ENCODE results near the gene TAF5L. TPM values are rescaled to one million over a fixed set of nuclear protein-coding genes. Genes with fewer than 3 reads are reported as not detected.
A peak's percentile ranks its signal among the peaks of the same experiment; 100 is the strongest.
"Not testable (repeated sequence)": the region's sequence is repeated elsewhere in the genome, so short reads cannot be mapped to it uniquely, and the experiment has no call there.

TAF5L gene
- total RNA-seq, 2 donors from 2014 or later = 10.8 to 14.7 TPM

DNA sequence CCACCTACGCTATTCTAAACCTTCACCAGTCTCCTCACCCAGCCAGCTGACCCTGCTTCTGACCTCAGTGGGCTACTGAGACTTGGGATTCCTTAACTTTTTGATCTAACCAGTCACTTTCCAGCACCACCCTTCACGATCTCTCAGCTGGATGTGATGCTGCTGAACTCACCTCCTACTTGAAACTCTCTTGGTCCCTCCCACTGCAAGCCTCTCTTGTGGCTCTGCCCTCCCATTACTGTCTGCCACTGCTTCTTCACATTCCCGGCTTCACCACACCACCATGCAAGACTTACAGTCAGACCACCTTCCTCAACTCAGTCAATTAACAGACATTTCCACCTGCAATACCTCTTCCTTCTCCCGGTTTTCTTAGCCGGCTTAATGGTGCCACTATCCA lies 6.3 kb downstream of the TAF5L start:
- intact Hi-C loops (cut with DNase I) = loop anchor here in 1 of 2 donors (5.0 kb wide), 1 partner anchor 62 kb away; the partner anchor contains the start of gene ABCB10
- ATAC-seq = no peak

DNA sequence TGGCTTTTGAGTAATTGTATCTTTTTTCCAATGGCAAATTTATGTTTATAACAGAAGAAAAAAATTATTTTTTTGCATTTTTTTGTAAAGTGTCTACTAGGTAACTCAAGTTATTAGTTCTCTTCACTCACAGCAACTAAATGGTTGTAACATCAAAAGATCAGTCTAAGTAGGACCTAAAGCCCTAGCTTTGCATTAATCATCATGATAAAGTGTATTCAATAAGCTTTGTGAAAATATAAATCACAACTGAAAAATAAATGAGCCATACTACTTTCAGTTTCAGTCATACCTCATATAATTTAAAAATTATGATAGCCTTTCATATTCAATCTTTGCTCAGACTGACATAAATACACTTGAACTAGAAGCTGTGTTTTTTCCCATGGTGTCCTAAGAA lies 6.9 kb downstream of the TAF5L start:
- no peak for ATAC-seq
- intact Hi-C loops (cut with DNase I) = no loop called here
- DNase-seq = no peak

More for the DNA sequence above, 6.3 kb downstream of the TAF5L start:
- DNase-seq = no peak

DNA sequence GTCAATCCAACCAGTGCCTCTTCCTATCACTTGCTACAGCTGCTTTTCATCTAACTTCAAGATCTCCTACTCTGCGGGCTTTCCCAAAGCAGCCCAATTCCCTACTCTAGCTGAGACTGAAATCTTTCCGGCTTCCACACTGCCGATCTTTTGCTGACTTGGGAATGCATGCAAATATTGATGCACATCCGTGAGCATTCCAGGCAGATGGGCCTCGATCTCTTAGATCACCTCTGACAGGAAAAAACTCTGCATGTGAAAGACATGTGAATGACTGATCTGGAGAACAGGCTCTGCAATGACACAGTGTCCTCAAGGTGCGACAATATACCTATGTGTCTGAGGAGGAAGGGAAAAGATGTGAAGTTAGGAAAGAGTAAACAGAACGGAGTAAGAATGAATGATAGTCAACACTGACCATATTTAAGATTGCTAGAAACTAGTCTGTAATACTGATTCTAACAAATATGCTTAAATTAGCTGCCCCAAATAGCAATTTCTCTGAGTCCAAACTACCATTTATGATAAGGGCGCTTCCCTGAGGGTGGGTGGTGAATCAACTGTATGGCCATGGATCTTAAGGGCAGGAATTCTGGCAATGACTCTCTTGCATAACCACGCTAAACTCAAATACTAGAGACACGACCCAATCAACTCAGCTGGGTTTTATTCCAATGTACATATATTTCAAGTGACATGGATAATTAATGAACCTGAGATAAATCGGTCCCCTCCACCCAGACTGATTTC lies 8.4 kb downstream of the TAF5L start:
- no peak for DNase-seq
- intact Hi-C loops (cut with DNase I) = no loop called here
- no peak for ATAC-seq

DNA sequence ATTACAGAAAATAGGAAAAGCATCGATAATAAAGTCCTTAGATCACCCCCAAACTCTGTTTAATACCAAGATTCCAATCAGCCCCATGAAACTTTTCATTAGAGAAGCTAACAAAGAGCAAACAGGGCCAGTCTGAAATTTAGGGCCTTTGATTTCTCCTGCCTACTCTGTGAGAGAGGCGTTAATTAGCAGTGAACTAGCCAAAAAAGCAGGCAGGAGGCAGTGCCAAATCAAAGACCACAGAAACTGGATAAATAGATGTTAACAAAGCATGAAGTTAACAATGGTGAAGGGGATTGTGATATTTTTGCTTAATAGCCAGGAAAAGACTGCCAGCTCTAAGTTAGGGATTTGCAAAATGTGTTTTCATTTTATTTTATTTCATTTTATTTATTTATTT lies 11.2 kb downstream of the TAF5L start:
- intact Hi-C loops (cut with DNase I) = no loop called here
- DNase-seq = no peak
- ATAC-seq = no peak

DNA sequence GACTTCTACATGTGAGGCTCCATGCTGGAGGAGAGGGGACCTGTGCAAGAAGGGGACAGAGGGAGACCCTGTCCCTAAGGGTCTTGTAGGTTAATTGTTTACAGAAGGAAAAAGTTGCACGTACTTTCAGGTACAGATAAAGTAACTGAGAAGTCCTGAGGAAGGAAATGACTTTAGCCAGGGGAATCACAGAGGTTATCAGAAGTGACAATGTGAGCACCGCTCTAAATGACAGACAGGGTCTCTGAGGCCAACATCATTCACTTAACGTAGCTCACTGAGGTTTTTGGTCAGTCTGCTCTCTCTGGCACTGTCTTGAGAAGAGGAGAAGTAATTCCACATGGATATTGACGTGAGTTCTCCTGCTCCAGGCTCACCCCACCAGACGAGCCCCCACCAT lies 12.0 kb downstream of the TAF5L start:
- ATAC-seq (no peak), DNase-seq (no peak)
- intact Hi-C loops (cut with DNase I) = no loop called here

- intact Hi-C loops (cut with DNase I) = no loop called here
- no peak for ATAC-seq
Observed at GRCh38 chr1:229608590-229608989, 17.3 kb downstream of the TAF5L start.

DNA sequence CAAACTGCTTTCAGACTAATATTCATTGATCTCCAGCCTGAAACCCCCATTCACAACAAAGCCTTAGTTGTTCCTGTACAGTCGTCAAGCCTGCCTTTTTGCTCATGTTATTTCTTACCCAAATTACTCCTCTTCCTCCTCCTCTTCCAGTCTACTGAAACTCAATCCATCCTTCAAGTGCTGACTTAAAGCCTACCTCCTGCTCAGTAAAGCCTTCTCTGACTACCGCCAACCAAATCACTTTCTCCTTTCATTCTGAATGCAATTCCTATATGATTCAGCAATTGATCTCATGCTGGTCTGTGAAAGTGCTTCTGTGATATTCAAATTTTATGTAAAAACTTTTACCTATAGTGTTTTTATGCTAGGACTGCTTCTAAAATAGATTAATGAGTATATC lies 18.6 kb downstream of the TAF5L start:
- intact Hi-C loops (cut with DNase I) = no loop called here
- no peak for ATAC-seq

More at GRCh38 chr1:229608590-229608989, 17.3 kb downstream of the TAF5L start:
- no peak for DNase-seq

DNA sequence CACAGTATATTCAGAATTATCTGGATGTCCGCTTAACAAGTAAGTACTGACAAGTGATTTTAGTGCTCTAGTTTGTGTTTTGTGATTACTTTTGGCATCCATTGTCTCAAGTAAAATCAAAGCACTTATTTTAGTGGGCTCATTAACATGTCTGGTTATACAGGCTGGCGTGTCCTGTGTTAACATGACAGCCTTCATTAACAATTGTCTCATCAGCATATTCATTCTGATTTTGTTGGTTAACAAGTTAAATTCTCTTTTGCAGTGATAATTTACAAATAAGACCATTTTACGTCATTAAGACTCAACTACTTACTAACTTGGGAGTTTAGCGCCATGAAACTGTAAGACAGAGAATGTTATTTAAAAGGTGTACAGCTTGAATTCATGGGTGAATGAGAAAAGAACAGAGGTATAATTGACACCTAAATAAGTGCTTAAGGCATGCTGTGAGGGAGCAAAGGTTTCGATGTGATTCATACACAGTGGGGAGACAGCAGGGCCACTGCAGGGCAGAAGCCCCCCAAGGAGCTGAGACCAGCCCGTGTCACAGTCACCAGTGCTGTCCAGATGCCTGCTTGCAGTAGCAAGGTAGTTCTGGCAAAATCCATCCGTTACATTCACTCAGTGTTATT lies 22.4 kb downstream of the TAF5L start:
- ATAC-seq (no peak), DNase-seq (no peak)
- intact Hi-C loops (cut with DNase I) = no loop called here

More for the DNA sequence above, 18.6 kb downstream of the TAF5L start:
- no peak for DNase-seq

DNA sequence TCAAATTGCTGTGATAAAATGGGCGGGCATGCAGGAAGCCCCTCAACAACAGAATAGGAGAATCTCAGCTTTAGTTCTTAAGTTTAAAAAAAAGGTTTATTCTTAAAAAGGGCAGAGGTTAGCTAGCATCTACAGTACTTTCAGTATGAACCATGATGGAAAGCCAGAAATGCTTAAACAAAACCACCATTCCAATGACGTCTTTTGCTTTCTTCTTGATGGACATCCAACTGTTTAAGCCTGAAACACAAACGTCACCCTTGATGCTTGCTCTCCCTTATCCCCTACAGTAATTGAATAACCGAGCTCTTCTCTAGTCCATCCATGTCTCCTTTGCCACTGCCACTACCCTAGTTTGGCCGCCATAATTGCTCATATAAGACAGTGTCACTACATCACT lies 25.7 kb downstream of the TAF5L start:
- no peak for DNase-seq
- intact Hi-C loops (cut with DNase I) = no loop called here

DNA sequence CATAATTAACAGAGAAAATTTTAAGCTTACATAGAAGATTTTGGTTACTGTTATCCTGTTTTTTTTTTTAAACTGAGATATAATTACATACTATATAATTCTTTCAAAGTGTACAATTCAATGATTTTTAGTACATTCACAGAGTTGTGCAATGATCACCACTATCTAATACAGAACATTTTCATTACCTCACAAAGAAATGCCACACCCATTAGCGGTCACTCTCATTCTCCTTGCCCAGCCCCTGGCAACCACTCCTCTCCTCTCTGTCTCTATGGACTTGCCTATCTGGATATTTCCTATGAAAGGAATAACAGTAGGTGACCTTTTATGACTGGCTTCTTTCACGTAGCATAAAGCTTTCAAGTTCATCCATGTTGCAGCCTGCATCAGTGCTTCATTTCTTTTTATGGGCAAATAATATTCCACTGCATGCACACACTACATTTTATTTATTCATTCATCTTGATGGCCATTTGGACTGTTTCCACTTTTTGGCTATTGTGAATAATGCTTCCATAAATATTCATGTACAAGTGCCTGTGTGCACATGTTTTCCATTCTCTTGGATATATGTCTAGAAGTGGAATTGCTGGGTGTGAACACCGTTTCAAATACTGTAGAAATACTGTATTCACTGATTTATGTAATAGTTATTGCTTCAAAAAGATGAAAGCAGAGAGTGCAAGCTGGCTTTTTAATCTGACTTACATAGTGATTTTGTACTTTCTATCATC lies 26.5 kb downstream of the TAF5L start:
- no peak for DNase-seq
- ATAC-seq = no peak
- intact Hi-C loops (cut with DNase I) = no loop called here

More for the DNA sequence above, 25.7 kb downstream of the TAF5L start:
- no peak for ATAC-seq

DNA sequence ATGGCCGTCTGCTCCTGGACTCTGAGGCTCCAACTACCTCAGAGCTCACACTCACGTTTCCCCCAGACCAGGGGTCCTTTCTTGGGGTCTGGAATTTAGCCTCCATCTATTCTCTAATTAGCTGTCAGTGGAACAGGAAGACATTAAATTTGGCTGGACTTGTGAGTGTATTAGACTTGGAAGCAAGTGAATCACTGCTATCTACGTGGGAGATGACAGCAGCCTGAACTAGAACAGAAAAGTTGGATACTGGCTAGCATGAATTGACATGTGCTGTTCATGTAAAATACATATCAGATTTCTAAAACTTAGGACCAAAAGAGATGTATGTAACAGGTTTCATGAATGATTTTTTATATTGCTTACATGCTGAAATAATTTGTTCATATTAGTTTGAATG lies 28.0 kb downstream of the TAF5L start:
- DNase-seq (no peak), ATAC-seq (peak; percentile 10 to 63)
- intact Hi-C loops (cut with DNase I) = no loop called here

GRCh38 chr1:229596925-229597699 lies 28.8 kb downstream of the TAF5L start:
- intact Hi-C loops (cut with DNase I) = no loop called here
- ATAC-seq = peak; percentile 94 to 96
- peak; percentile 62 for DNase-seq

GRCh38 chr1:229595876-229596275 lies 30.0 kb downstream of the TAF5L start:
- intact Hi-C loops (cut with DNase I); ATAC-seq; DNase-seq: not testable (repeated sequence)

DNA sequence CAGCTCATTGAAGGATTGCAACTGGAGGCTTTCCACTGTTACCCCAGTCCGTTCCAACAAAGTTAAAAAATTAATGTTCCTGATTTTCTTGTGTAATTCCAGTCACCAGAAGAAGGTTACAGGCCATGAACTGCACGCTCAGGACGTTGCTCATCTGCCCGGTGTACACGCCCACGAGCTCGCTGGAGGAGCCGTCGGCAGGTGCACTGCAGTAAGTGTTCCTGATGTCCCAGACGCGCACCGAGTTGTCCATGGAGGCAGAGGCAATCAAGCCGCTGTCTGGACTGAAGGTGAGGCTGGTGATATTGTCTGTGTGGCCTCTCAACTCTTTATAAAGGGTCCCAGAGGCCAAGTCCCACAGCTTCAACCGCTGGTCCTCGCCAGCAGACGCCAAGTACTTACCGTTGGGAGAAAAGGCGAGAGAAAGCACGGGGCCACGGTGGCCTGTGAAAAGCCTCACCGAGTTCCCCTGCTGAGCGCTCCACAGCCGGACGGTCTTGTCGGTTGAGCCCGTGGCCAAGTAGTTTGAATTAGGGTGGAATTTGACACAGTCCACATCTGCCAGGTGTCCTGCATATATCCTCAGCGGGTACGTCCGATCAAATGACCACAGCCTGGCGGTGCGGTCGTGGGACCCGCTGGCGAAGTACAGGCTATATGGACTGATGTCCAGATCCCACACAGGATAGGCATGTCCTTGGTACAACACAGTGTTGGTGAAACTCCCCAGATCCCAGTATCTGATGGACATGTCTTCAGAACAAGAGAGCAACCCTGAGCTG lies 31.5 kb downstream of the TAF5L start:
- intact Hi-C loops (cut with DNase I) = no loop called here
- ATAC-seq = no peak
- no peak for DNase-seq

DNA sequence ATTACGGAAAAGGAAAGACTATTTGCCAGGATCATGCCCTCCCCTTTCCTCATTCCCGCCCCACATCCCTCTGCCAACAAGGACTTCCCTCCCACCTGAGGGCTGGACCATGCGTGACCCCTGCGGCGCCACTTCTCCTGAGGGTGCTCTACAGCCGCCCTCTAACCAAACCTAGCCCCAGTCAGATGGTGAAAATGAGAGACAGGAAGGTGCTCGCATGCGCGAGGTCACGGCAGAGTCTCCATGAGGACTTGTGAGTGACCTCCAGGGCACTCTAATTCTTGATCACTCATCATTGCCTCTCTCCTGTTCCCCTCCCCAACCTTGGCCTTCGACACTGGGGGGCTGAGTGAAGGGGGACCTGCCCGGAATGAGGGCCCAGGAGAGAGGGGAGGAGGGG lies 32.1 kb downstream of the TAF5L start:
- intact Hi-C loops (cut with DNase I) = no loop called here
- DNase-seq = no peak
- no peak for ATAC-seq

DNA sequence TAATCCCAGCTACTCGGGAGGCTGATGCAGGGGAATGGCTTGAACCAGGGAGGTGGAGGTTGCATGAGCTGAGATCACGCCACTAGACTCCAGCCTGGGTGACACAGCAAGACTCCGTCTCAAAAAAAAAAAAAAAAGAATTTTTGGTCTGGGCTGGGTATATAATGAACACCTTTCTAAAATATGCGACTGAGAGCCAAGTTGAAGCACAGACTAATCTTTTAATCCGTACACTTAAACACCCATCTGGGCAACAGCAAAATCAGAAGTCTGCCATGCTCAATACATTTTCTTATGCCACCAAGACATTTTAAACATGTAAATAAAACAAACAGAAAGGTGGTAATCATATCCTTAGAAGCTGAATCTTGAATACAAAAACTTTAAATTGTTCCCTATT lies 35.8 kb downstream of the TAF5L start:
- intact Hi-C loops (cut with DNase I) = no loop called here
- no peak for ATAC-seq

GRCh38 chr1:229585338-229585737 lies 40.6 kb downstream of the TAF5L start:
- DNase-seq (no peak), ATAC-seq (no peak)
- intact Hi-C loops (cut with DNase I) = no loop called here

More for the DNA sequence above, 35.8 kb downstream of the TAF5L start:
- no peak for DNase-seq

DNA sequence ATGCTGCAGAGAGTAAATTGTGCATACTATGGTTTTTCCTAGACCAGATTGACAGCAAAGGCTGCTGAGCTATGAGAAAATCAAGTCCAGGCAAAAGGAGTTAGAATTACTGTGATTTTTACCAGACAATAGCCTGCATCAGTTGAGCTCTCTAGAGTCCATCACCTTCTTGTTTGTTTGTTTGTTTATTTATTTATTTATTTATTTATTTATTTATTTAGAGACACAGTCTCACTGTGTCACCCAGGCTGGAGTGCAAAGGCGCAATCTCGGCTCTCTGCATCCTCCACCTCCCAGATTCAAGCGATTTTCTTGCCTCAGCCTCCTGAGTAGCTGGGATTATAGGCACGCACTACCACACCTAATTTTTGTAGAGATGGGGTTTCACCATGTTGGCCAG lies 43.2 kb downstream of the TAF5L start:
- no peak for ATAC-seq
- intact Hi-C loops (cut with DNase I) = no loop called here
- DNase-seq = no peak

All from left cardiac atrium (tissue), 4 donors.